GM21737 (cell line): ENCODE measurements around the gene CDC42BPA.
"Not testable (repeated sequence)": the region's sequence is repeated elsewhere in the genome, so short reads cannot be mapped to it uniquely, and the experiment has no call there.

ENCODE experiments used
- ATAC-seq: cut with Tn5 transposase; IDR thresholded peaks from one replicate; pipeline ENCODE4 v1.9.1; 2021; ENCODE audit warnings: mild to moderate bottlenecking, moderate library complexity; ENCODE audit not compliant: unreplicated experiment

CDC42BPA gene

DNA sequence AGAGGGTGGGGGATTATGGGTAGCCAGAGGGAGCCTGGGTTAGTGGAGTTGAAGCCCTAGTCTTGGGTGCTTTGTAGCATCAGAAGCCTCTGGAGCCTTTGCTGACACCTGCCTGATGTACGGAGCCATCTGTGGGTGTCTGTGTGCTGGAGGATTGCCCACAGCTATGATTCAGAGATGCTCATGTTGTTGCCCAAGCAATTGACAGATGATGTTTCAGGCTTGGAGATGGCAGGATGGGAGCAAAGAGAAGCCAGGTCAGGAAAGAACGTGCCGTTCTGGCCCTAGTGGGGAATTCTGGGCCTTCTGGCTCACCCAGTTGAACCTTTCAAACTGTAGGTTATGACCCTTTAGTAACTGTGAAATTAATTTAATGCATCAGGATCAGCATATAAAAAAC is 350.6 kb downstream of the CDC42BPA start:
- ATAC-seq, result no peak

DNA sequence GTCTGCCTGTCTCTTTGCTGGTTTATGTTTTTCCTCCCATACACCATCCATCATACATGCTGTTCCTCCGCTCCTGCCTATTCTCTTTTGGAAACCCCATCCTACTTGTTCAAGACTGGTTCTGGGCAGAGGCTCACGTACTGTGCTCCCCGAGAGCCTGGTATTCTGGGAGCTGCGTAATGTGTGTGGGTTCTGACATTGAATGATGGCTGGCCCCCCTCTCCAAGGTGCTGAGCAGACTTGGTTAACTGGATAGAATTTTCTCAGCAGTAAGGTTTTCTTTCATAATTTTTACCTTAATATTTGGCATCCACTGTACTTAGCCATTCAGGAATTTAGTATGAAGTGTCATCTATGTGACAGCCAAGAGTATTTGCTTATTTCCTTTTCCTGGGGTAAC is 351.6 kb downstream of the CDC42BPA start:
- ATAC-seq, result no peak

DNA sequence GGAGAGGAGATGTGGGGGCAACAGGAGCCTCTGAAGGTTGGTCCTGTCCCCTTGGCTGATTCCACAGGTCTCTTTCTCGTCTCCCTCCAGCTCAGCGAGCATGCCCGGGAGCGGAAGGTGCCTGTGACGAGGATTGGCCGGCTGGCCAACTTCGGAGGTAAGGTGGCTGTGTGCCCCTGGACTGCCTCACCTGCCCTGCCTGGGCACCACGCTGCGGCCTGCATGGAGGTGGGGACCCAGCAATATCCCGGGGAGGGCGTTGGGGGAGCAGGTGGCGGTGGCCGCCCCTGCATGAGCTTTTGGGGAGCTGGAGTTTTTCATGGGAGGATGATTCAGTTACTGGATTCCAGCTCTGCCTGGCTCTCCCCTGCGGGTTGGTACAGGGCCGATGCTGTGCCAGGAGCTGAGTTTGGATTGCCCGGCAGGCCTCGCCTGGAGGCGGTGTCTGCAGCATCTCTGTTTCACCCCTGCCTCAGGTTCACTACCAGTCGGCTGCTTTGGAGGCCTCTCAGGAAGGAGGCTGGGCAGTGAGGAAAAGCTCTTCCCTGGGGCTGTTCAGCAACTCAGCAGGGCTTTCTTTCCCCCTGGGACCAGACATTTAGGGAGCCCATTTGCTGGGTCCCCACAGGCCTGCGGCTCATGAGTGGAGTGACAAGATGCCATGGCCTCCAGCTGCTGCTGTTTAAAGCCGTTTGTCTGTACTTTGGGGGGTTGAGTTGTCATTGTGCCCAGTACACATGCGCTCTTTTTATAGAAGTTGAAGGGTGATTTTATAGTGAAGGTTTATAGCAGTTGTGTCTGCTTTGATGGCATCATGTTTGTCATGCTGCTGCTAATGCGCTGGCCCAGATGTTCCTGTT is 352.5 kb downstream of the CDC42BPA start:
- no peak for ATAC-seq

DNA sequence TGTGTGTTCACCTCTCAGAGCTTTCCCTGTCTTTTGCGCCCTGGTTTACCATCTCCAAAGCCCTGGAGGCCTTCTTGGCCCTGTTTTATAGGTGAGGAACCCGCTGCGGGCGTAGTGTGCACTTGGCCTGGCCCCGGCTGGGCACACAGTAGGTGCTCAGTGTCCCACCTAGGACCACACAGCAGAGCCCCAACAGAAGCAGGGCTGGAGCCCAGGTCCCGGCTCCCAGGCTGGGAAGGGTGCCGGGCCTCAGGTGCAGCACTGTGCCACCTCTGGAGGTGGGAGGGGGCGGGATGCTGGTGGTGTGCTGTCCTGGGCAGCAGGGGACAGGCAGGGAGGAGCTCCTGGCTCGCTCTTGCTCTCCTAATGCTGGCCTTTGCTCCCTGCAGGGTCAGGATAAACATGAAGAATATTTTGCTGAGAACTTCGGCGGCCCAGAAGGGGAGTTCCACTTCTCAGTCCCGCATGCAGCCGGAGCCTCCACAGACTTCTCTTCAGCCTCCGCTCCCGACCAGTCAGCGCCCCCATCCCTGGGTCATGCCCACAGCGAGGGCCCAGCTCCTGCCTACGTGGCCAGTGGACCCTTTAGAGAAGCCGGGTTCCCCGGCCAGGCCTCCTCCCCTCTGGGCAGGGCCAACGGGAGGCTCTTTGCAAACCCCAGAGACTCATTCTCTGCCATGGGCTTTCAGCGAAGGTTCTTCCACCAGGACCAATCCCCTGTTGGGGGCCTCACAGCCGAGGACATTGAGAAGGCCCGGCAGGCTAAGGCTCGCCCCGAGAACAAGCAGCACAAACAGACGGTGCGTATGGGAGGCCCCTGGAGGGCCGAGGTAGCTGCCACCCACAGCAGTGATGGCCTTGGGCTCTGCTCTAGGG is 353.4 kb downstream of the CDC42BPA start:
- ATAC-seq, result no peak

DNA sequence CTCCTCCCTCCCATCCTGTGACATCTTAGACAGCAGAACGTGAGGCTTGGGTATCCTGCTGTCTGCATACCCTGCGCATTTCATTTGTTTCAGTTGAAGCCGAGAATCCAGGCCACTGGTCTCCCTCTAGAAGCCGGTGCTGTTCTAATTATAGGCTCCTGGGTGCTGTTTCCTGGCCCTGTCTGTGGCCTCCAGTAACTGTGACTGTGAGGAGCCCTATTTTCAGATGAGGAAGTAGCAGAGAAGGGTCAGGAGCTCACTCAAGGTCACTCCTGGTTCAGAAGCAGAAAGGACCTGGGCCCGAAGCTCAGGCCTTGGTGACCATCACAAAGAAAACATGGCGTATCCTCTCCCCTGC is 354.2 kb downstream of the CDC42BPA start:
- no peak for ATAC-seq

DNA sequence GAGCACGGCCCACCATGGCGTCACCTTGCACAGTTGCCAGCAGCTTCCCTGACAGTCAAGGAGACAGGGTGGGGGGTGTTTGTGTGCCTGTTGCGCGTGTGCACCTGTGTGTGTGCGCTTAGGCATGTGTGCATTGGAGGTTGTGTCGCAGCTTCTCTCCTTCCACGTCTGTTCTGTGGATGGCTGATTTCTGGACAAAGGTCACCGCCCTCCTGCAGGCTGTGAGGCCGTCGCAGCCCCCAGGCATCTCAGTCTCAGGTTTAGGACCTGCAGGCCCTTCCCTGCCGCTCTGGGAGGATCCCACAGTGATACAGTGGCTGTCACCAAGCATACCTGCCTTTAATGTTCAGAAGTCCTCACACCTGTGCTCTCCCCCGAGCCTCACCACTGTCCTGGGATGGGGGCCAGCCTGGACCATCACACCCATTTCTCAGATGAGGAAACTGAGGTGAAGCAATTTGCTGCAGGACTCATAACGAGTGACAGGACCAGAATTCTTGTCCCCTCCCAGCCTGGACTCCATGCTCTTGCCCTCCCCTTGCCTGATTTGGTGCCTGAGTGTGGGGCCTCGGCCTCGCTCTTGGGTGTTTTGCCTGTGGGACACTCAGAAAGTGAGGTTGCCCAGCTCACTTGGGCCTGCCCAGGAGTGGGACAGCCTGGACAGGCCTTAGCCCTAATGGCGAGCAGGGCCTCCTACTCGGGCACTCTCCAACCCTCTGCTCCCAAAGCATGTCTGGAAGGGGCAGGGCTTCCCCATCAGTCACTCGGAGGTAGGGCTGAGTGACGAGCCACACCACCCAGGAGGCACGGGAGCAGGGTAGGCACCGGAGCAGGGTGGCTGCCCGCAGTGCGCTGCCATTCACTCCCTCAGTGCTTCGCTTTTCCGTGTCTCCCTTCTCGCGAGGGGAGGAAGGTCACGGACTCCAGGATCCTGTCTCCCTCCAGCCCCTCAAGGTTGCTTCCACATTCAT is 355.6 kb downstream of the CDC42BPA start:
- ATAC-seq, result no peak

DNA sequence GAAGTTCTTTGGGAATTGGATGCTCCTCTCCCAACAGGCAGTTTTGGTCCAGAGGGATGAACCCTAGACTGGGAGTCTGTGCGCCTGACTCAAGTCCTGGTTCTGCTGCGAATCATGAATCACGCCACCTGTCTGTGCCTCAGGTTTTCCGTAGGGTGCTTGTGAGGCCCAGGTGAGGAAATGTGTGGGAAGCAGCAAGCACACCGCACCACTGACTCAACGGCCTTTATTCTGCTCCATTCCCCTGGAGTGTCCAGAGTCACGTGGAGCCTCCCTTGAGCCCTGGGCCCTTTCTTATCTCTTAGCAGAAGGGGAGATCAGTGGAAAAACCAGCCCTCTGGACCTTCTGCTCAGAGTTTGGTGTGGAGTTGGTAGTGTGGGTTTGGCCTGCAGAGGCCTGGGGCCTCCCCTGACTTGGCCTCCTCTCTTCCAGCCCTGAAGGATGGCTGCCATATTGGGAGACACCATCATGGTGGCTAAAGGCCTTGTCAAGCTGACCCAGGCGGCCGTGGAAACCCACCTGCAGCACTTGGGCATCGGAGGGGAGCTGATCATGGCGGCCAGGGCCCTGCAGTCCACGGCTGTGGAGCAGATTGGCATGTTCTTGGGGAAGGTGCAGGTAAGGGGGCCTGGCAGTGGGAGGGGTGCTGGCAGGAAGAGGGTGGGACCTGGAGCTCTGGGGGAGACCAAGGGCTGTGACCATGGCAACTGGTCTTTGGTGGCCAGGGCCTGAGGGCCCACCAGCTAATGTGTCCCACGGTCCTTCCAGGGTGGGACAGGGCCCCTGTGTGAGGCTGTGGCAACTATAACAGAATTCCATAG is 357.1 kb downstream of the CDC42BPA start:
- no peak for ATAC-seq

DNA sequence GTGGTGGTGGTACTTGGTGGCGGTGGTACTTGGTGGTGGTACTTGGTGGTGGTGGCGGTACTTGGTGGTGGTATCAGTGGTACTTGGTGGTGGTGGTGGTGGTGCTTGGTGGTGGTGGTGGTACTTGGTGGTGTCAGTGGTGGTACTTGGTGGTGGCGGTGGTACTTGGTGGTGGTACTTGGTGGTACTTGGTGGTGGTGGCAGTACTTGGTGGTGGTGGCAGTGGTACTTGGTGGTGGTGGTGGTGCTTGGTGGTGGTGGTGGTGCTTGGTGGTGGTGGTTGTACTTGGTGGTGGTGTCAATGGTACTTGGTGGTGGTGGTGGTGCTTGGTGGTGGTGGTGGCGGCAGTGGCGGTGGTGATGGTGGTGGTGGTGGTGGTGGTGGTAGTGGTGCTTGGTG is 358.0 kb downstream of the CDC42BPA start:
- no peak for ATAC-seq

DNA sequence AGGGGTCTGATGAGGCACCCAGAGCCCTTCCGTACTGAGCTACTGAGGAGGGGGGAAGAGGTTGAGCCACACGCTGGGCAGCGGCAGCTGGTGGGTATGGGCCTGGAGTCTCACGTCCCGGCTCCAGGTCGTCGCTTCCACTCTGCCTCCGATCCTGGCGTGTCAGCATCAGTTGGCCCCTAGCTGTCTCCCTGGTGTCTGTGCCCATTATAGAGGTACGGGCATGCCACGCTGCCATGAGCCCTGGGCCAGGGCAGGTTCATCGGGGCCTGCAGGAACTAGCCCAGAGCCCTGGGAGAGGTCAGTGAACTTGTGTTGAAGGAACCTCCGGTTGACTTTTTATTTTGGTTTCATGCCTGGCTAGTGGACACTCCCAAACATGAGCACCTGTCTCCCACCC is 360.0 kb downstream of the CDC42BPA start:
- no peak for ATAC-seq

DNA sequence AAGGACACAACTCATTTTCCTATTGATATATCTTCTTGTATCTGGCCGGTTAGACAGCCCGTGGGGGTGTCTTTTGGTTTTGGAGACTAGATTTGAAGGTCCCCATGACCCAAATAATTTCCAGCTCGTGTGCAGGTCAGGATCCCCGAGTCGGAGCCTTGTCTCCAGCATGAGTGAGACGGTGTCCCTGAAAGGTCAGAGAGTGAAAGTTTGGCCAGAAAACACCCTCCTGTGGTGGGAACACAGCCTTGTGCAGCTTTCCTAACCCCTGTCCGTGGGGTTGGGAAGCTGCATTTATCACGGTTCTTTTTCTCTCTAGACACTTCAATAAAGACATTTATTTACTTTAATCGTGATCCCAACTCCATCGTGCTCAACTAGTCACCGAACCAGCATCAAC is 360.6 kb downstream of the CDC42BPA start:
- no peak for ATAC-seq

DNA sequence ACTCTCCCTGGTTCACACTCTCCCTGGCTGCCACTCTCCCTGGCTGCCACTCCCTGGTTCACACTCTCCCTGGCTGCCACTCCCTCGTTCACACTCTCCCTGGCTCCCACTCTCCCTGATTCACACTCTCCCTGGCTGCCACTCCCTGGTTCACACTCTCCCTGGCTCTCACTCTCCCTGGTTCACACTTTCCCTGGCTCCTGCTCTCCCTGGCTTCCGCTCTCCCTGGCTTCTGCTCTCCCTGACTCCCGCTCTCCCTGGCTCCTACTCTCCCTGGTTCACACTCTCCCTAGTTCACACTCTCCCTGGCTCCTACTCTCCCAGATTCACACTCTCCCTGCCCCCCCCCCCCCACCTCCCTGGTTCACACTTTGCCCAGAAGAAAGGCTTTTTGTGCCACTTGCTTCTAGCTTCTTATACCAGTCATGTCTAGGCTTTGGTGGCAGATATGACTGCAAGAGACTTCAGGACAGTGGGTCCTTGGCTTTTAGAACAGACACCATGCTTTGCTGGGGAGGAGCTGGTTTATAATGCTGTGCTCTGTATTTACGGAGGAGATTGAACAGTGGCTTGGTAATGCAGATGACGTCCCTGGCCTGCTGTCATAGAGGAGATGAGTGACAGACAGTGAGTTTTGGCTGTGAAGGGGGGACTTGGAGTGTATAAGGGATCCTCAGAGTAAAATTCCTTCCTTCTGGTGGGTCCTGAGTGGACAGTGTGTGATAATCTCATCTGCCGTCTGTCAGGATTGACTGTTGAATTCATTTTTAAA is 361.2 kb downstream of the CDC42BPA start:
- ATAC-seq, result no peak

DNA sequence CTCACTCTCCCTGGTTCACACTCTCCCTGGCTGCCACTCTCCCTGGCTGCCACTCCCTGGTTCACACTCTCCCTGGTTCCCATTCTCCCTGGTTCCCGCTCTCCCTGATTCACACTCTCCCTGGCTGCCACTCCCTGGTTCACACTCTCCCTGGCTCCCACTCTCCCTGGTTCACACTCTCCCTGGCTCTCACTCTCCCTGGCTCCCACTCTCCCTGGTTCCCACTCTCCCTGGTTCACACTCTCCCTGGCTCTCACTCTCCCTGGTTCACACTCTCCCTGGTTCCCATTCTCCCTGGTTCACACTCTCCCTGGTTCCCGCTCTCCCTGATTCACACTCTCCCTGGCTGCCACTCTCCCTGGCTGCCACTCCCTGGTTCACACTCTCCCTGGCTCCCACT is 362.4 kb downstream of the CDC42BPA start:
- ATAC-seq, result not testable (repeated sequence)

DNA sequence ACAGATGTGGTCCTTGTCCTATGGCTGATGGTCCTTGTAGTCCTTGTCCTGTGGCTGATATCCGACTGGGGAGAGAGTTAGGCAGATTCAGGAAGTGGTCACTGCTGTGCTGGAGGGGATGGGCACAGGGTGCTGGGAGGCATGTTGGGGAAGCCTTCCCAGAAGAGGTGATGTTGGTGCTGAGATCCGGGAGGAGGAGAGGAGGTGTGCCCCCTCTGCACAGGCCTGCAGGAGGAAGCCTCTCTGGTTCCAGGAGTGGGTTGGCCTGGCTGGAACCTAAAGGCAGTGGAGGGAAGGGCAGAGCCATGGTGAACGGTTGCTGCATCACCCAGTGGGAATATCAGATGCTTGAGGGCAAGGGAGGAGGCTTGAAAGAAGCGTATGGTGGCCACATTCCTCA is 363.5 kb downstream of the CDC42BPA start:
- no peak for ATAC-seq

DNA sequence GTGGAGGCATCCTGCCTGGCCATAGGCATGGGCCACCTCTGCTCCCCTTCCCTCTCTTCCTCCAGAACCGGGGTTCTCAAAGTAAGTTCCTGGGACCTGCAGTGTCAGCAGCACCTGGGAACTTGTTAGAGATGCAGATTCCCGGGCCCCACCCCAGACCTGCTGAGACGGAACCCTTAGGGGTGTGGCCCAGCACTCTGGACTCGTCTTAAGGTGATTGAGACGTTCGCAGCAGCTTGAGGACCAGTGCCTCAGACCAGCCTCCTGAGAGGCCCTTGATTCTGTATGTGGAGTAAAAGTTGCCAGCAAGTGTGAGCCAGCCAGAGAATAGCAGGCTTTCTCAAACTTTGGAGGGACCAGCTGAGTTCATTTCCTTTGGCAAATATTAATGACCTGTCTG is 364.0 kb downstream of the CDC42BPA start:
- ATAC-seq, result no peak

DNA sequence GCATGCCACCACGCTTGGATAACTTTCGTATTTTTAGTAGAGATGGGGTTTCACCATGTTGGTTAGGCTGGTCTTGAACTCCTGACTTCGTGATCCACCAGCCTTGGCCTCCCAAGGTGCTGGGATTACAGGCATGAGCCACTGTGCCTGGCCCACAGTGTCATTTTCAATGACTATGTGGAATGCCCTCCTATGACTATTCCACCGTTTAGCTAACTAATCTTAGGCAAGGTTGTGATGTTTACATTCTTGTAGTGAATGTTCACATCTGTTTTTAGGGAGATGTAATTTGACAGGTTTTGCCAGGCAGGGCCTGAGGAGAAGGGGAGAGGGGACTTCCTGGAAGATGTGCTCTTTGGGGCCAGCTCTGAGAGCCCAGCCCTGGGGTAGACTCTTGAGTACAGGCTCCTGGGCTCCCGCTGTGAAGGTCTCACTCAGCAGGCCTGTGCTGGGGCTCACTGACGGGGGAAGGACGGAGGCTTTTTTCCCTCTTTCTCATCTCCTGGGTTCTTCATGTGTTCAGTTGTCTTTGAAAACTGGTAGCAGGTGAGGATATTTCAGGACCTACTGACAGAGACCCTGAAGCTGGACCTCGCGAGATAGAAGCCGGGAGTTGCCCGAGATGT is 365.0 kb downstream of the CDC42BPA start:
- no peak for ATAC-seq

DNA sequence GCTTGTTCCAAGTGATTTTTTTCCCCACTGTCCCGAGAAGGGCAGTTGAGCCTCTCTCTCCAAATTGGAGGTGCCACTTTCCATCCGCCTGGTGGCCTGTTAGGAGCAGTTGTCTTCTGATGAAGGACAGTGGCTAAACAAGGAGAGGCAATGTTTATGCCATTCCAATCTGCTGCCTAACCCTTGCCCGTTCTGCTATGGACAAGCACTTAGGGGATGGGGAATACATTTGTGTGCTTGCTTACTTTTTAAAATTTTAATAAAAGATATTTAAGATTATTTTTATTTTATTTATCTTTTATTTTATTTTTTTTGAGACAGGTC is 366.2 kb downstream of the CDC42BPA start:
- no peak for ATAC-seq

DNA sequence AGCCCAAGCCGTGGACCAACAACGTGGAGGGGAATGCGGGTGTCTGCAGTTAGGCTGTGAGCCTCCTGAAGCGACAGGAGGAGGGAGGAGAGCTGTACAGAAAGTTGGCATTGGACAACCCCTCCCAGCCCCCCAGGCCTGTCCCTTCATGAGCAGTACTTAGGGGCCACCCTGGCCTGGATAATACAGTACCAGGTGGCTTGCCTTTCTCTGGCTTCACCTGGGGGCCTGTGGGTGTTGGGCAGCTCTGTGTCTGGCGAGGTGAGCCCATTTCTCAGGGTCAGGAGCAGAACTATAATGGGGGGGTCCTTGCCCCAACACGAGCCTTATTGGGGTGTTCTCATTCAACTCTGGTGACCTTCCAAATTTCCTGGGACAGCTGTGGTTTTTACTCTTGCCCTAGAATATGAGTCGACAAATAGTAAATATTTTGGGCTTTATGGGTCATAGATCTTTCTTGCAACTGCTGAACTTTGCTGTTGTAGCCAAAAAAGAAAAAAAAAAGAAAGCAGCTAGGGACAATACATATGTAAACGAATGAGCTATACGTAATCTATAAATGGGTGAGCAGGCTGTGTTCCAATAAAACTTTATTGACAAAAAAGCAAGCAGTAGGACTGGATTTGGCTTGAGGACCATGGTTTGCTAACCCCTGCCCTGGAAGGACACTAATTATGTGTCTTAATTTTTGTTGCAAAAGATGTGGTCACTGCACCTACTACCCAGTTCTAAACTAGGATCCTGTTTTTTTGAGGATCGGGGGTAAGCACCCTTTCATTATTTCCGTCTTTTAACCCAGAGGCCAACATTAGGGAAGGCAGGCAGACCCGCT is 366.8 kb downstream of the CDC42BPA start:
- no peak for ATAC-seq

DNA sequence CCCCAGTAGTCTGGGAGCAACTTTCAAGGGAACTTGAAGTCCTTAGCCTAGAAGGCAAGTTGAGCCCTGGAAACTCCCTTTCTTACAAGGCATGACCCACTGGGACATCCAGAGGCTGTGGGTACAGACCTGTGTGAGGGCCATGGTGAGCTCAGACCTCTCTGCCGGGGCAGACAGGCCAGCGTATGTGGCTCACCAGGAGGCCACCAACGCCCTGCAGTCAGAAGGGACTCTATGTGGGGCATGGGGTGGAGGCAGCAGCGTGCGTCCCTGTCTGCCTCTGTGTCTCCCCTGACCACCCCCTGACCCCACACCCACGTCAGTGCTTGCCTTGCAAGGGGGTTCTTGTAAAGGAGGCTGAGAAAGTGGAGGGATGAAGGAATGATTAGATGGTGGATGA is 367.4 kb downstream of the CDC42BPA start:
- ATAC-seq, result no peak
